Nephron progenitor cell (in vitro differentiated cells): ENCODE results near the gene DGKE.

Source experiments
- DNase-seq: peaks from one replicate; pipeline ENCODE4 v3.0.0; 2021
- H3K27ac Mint-ChIP-seq: 2 replicates; pipeline ENCODE4 v1.8.0; 2021; ENCODE audit warnings: mild to moderate bottlenecking, moderate library complexity, mixed read lengths
- H3K27me3 Mint-ChIP-seq: 2 replicates; pipeline ENCODE4 v1.8.0; 2021; ENCODE audit warnings: mild to moderate bottlenecking, low read depth, mixed read lengths; ENCODE audit not compliant: poor library complexity
- H3K36me3 Mint-ChIP-seq: 2 replicates; pipeline ENCODE4 v1.8.0; 2021; ENCODE audit warnings: low read depth, mixed read lengths
- H3K4me1 Mint-ChIP-seq: 2 replicates; pipeline ENCODE4 v1.8.0; 2021; ENCODE audit warnings: mixed read lengths
- H3K4me3 Mint-ChIP-seq: 2 replicates; pipeline ENCODE4 v1.8.0; 2021; ENCODE audit warnings: mild to moderate bottlenecking, moderate library complexity, mixed read lengths
- H3K9me3 Mint-ChIP-seq: 2 replicates; pipeline ENCODE4 v1.8.0; 2021; ENCODE audit warnings: mild to moderate bottlenecking, moderate library complexity, mixed read lengths
- CTCF ChIP-seq: fragments of 200-600 bp; sonication (generic); IDR thresholded peaks from 2 replicates; pipeline ENCODE4 v1.5.0; 2021; ENCODE audit warnings: antibody characterized with exemption

The DGKE gene

DNA sequence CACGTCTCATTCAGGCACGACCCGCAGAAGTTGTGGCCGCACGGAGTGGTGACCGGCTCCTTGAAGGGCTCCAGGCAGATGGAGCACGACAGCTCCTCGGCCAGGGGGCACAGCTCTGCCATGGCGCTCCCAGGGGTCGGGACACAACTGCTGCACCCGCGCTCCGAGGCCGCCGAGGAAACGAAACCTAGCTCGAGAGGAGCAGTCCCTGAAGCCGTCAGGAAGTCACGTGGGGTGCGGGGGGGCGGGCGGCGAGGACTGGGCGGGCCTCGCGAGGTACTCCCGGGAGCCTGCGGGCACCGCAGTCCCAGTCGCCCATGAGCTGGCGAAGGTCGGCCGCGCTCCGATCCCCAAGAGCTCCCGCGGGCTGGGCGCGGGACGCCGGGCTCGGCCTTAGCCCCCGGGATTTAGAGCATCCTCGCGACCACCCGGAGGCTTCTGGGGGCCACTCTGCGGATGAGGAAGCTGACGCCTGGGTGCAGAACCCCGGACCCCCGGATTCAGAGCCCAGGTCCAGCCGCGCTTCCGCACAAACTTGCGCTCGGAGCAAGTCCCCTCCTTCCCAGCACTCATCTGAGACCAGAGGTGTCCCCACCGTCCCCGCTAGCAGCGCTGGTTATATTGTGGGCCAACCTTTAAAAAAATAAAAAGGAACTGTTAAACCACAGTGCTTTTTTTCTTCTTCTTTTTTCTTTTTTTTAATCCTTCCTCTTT is 80.1 kb downstream of the DGKE start, which contains the start of gene TRIM25:
TRIM25 (minus strand) TSS at position 183 of the 714 bp plus-strand sequence; CDS start at position 122, 61 bp downstream.
- peaks cover 22% of the 10 kb centered on the region for H3K4me1 Mint-ChIP-seq
- peaks cover 7% of the 10 kb centered on the region for H3K36me3 Mint-ChIP-seq
- peaks cover 20% of the 10 kb centered on the region for H3K9me3 Mint-ChIP-seq
- peaks cover 36% of the 10 kb centered on the region for H3K27me3 Mint-ChIP-seq
- DNase-seq = peak; percentile 84
- no peak for TF ChIP-seq CTCF
- no peak within 1 kb of the TSS for H3K27ac Mint-ChIP-seq
- peak within 1 kb of the TSS; percentile 90 for H3K4me3 Mint-ChIP-seq

DNA sequence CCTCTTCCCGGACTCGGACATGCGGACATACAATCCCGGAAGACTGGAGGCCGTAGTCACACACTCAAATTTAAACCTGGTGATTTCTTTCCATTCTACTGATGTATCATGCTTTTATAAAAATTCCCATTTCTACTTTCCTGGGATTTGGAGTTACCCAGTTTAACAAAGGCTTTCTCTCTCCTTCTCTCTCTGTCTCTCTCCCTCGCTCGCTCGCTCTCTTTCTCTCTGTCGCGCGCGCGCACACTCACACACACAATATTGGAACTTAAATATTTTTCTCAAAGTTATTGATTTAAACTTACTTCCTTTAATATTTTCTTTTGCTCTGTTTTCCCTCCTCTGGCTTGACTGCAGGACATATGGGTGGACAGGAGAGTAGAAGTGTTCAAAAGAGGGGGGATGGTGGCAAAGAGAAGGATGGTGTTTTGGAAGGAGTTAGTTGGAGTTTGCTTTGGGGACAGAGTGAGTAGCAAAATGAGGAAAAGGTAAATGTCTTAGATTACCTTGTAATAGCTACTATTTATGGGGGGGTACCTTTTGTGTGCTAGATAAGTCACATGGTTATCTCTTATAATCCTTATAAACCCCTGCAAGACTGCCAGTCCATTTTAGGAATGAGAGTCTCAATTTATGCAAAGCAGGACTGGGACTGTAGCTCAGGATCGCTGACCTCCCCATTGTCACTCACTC is 80.8 kb downstream of the DGKE start:
- Mint-ChIP-seq H3K36me3 (peaks cover 7% of the 10 kb centered on the region), H3K4me1 (peaks cover 22% of the 10 kb centered on the region), H3K27ac (no peak overlapping the region), H3K4me3 (peak overlapping the region; percentile 90), H3K9me3 (peaks cover 25% of the 10 kb centered on the region), H3K27me3 (peaks cover 35% of the 10 kb centered on the region)
- DNase-seq = no peak
- TF ChIP-seq CTCF = no peak

- H3K27ac Mint-ChIP-seq = no peak overlapping the region
- no peak for DNase-seq
- H3K4me3 Mint-ChIP-seq = no peak overlapping the region
- peaks cover 27% of the 10 kb centered on the region for H3K27me3 Mint-ChIP-seq
- peaks cover 7% of the 10 kb centered on the region for H3K36me3 Mint-ChIP-seq
- peaks cover 33% of the 10 kb centered on the region for H3K9me3 Mint-ChIP-seq
- no peak for TF ChIP-seq CTCF
- H3K4me1 Mint-ChIP-seq = peaks cover 17% of the 10 kb centered on the region
These were observed 83.8 kb downstream of the DGKE start for GRCh38 chr17:56917559-56918296.

DNA sequence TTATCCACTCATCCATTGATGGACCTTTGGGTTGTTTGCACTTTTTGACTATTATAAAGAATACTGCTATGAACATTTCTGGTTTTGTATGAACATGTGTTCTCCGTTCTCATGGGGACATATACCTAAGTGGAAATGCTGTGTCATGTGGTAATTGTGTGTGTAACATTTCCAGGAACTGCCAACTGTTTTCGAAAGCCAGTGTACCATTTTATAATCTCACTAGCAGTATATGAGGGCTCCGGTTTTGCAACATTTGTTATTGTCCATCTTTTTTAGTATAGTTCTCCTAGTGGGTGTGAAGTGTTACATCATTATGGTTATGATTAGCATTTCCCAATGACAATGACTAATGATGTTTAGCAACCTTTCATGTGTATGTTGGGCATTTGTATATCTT is 85.0 kb downstream of the DGKE start:
- TF ChIP-seq CTCF = no peak
- Mint-ChIP-seq H3K4me3 (no peak overlapping the region), H3K27me3 (peaks cover 22% of the 10 kb centered on the region), H3K27ac (no peak overlapping the region), H3K36me3 (peaks cover 7% of the 10 kb centered on the region), H3K4me1 (peaks cover 17% of the 10 kb centered on the region), H3K9me3 (peaks cover 33% of the 10 kb centered on the region)
- DNase-seq = no peak
